Measurements from ENCODE around the gene C15orf40.

The C15orf40 gene

DNA sequence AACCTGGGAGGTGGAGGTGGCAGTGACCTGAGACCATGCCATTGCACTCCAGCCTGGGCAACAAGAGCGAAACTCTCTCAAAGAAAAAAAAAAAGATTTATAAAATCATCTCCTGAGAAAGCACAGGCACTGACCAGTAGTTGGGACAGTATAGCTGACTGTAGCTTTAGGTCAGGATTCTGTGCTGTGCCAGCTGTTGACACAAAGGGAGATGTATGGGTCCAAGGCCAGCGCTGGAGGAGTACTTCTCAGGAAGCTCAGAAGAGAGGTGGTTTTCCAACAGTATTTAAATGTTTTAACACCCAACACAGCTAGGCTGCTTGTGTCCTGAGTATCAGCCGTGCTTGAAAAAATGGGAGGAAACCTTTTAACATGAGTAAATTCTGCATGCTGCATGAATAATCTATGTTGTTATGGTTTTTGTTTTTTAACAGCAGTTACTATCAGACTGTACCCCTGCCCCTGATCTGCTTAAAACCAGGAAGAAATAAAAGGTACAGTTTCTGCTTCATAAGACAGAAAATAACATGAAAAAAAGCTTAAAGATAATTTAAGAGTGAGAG, 18.9 kb downstream of the C15orf40 start:
- DNase-seq, result no peak

DNA sequence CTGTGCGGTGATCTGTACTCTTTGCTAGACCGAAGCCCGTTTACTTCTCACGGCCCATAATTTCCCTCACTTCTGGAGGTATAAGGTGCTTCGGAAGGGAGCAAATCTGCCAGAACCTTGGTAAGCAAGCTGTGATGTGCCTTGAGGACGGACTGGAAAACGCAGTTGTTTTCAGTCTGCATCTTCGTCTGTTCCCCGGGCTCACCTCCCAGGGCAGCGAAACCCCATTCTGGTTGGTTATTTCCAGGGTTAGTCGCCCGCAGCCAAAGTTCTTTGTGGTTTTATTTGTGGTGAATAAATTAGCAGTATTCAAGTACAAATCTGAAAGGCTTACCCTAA, 25.0 kb downstream of the C15orf40 start:
- no peak for DNase-seq

DNA sequence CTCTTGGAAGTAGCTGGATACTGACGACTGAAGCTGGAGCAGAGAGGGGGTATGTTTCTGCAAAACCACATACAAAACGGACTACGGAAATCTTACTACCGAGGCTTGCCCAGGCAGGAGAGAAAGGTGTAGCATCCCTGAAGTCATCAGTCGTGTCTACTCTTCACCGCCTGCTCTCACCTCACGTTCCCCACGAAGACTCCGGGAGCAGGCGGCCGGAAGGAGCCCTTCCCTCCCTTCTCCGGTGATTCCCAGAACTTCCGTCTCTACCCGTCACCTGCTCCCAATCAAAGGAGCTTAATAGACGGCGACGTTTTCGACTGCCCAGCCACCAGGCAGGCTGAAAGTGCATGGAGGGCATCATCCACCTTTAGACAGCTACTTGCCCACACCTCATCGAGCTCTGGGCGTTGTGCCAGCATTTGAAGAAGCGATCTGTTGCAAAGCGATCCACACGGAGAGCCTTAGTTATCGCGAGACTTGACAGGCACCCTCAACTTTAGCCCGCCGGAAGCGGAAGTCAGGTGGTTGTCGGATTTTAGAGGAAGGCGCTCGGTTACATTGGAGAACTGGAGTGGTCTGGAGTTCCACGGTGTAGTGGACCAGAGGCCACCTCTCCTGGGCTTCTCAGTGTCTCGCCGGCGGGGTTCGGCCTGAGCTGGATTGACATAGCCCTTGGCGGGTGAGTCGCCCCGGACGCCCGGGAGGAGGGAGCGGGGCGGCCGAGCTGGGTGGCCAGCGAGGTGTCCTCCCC, 25.6 kb downstream of the C15orf40 start, which contains the start of gene RAMAC:
TSS of gene RAMAC (plus strand) at position 523 of the 754 bp plus-strand sequence. CDS start 2,809 bp downstream, outside the sequence.
- DNase-seq, result peak; percentile 91

DNA sequence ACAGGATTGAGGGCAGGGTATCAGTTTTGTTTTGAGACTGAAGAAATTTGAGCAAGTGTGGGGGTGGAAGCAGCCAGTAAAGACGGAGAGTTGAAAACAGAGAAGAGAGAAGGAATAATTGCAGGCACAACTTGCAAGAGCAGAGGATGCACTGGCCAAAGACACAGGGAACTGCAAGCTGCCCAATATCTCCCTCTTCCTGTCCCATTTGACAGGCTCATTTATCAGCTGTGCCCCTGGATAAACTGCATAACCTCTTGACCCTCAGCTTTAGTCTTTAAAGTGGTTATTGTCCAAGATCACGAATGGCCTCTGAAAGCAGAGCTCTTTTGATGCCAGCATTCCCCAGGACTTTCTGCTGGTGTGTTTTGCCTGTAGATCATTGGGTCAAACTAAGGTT, 30.5 kb downstream of the C15orf40 start:
- no peak for DNase-seq

DNA sequence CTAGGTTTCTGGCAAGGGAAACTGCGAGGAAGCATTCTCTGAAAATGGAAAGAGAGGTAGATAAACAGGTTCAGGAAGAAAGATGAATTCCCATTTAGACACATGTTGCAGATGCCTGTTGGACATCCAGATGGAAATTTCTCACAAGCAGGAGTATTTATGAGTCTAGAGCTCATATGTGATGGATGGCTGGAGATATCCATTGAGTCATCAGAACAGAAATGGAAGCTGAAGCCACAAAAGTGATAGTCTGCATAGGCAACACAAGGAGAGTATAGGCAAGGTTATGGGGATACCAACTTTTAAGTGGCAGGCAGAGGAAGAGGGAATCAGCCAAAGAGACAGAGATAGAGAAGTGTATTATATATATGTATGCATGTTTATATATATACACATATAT, 31.7 kb downstream of the C15orf40 start:
- no peak for DNase-seq

DNA sequence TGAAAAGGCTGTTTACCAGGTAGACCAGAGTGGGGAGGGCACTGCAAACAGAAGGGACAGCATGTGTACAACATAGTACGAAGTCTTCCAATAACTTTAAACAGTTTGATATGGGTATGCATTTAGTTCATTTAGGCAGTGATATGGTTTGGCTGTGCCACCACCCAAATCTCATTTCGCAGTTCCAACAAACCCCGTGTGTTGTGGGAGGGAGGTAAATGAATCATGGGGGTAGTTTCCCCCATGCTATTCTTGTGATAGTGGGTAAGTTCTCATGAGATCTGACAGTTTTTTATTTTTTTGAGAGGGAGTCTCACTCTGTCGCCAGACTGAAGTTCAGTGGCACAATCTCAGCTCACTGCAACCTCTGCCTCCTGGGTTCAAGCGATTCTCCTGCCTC, 33.0 kb downstream of the C15orf40 start:
- no peak for DNase-seq

DNA sequence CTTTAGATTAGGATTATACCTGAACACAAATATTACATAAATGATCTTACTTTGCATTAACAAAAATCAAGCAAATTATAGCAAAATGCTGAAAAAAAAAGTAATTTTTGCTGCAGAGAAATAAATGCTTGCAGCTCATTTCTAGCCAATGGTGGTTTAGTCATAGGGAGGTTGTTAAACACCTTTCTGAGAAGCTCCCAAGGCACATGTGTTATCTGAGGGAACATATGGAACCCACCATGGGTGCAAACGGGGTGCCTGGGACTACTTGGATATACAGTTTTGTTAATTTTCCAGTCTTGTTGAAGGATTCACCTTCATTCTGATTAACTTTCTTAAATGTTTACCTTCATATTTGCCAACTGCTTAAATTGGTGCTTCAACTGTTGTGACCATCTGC, 34.4 kb downstream of the C15orf40 start:
- no peak for DNase-seq

DNA sequence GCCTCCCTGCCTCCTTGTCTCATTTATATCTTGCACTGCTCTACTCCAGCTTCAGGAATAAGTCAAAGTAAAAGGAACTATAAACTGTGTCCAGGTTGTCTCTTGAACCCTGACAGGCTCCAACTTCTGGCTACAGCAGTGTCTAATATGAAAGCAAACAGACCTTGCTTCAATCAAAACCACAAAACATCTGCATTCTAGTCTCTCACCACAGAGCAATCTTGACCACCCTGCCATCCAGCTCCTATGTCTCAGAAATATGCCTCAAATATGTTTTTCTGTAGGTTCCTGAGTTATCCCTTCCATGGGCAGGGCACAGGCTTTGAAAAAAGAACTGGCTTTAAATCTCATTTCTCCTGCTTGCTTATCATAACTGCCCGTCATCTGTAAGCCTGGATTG, 38.4 kb downstream of the C15orf40 start:
- DNase-seq, result no peak

DNA sequence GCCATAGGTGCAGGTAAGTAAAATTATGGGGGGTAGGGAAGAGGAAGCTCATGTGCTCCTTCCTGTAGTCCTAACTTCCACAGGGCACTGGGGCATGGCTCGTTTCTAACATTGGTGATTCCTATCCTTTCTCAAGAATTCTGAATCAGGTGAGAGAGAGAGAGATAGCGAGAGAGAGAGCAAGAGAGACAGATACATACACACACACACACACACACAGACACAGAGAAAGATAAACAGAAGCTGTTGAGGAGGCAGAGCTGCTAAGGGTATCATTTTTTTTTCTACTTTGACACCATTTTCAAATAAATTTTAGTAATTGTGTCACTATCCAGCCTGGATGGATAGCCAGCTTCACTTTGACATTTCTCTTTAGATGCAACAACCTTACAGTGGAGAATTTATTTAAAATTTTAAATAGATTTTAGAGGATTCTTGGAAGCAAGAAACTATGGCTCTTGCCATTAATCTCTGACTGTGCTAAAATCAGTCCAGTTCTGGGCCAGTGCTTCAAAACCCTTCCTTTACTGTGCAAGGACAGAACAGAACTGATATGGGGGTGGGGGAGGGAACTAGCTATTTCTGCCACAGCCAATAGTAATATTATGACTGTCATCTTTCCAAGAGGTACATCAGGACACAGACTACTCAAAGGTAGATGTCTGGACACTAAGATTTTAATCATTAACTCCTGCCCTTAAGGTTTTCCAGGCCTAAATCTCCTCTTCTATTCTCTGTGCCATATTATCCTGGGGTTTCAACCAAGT, 40.0 kb downstream of the C15orf40 start:
- no peak for DNase-seq

DNA sequence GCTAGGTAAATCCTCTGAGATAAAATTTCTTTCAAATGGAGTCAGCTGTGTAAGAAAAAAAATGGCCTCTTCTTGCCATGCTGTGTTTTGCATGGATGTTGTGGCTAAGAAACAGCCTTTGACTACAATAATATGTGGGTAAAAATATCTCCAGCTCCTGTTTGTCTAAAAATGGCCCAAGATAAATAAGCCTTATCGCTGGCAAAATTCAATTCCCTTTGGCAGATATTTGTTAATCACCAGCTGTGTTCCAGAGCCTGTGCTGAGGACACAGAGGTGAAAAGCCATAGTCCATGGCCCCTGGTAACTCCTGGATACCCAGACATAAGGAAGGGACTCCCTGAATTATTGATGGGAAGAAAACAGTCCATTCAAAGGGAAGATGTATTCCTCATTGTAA, 40.7 kb downstream of the C15orf40 start:
- DNase-seq, result no peak

DNA sequence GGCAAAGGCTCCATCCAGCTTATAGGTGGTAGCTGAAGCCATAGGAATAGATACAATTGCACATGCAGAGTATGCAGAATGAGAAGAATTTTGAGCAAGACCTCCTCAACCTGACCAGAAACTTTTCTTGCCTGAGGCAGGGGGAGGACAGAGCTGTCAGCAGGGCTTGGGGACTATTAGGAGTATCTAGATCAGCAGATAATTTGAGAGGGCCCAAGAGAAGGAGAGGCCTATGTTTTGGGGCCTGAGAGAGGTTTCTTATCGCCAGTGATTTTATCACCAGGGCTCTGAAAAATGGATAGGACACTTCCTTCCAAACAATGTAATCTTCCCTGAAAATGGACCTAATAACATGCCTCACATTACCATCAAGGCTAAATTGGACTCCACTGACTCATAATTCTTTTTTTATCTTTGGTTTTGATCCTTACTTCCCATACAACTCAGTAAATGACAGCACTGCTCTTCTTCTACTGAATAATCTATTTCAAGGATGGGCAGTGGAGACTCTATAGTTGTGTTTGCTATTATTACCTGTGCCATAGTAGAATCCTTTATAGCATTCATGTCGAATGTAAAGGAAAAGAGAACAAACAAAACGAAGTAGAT, 41.3 kb downstream of the C15orf40 start:
- no peak for DNase-seq

DNA sequence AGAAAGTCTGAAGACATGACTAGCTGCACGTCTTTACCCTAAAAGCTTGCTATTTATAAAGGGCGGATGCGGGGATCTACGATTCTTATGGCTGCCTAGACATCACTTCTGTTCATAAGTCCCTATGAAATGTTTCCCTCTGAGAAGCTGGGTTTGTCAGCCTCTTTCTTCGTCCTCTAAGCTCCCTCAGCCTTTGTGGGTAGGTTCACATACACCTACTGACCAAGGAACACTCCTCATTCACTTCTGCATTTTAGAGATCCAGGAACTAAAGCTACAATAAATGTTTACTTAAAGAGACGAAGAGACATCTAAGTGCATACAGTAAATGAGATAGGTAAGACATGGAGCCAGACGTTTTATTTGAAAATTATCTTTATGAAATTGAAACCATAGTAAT, 42.1 kb downstream of the C15orf40 start:
- DNase-seq, result no peak

DNA sequence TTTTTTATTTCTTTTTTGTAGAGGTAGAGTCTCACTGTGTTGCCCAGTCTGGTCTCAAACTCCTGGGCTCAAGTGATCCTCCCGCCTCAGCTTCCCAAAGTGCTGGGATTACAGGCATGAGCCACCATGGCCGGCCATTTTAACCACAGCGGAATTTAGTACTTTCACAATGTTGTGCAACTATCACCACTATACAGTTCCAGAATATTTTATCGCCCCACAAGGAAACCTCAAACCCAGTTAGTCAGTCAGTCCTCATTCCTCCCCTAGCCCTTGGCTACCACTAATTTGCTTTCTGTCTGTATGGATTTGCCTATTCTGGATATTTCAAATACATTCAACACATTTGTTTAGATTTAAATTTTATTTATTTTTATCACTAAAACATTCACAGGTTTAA, 43.4 kb downstream of the C15orf40 start:
- DNase-seq, result no peak

DNA sequence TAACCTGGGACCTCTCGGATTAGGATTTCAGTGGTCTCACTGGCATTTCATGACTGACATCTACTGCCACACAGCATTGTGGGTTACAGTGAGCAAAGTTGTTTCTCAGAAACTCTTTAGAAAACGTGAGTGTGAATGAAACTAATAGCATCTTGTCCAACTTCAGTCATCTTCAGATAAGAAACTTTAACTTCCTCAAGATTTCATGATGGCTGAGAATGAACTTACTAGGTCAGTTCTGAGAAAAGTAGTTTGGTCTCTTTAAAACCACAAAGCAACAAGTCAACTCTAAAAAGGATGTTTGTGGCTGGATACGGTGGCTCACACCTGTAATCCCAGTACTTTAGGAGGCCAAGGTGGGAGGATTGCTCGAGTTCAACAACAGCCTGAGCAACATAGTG, 44.8 kb downstream of the C15orf40 start:
- peak in 1 of 2 experiments; percentile 39 for DNase-seq

DNA sequence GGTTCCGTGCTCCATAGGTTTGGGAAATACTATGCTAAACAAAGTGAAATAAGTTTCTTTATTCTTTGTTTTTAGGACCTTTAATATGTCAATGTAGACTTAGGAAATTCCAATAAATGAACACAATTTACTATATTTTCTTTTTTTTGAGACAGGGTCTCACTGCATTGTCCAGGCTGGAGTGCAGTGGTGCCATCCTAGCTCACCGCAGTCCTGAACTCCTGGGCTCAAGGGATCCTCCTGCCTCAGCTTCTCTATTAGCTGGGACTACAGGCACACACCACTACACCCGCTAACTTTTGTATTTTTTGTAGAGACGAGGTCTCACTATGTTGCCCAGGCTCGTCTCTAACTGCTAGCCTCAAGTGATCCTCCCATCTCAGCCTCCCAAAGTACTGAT, 46.5 kb downstream of the C15orf40 start:
- no peak for DNase-seq

DNA sequence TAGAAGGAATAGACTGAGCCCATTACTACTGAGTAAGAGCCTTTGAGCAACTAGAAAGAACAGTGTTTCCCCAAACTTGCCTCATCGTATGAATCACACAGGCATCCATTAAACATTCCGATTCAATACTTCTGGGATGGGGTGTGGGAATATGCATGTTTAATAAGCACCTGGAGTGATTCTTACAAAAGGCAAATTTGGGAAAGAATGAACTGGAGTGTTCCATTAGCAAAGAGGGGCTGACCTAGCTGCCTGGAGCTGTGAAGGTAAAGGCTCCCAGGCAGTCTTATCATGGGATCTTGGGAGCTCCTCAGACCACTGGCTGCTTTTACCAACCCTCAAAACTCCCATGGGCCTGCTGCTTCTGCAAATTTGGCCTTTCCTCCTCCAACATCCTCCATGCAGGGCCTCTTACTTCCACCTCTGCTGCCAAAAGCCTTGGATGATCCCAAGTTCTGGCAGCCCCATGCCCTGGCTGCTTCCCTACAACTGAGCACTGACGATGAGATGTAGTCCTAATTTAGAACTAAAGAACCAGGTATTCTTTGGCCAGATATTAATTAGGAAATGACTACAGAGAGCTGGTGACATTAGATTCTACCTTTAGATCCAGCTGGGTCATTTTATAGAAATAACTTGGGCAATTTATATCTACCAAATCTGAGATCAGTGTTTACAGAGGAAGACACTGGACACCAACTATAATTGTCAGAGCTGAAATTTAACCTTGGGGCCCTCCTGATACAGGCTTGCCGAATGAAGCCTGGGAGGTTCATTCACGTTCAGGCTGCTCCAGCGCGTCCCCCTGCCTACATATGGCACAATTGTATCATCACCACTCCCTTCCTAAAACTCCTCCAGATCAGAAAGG, 47.7 kb downstream of the C15orf40 start:
- DNase-seq, result no peak

DNA sequence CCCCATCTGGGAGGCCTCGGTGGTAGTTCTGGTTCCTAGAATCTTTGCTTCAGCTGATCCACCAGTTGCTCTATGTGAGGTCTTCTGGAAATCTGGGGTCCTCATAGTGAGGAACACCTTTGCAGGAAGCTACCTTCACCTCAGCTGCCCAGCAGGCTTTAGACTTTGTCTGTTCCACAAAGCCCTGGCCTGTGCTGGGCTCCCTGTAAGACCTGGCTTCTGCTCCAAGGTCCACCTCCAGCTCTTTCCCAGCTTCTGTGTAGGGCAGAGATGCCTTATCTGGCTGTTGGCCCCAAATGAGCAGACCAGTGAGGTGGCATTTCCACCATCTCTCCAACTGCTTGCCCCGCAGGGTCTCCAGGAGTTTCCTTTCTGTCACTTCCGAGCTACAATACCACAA, 50.7 kb downstream of the C15orf40 start:
- no peak for DNase-seq

DNA sequence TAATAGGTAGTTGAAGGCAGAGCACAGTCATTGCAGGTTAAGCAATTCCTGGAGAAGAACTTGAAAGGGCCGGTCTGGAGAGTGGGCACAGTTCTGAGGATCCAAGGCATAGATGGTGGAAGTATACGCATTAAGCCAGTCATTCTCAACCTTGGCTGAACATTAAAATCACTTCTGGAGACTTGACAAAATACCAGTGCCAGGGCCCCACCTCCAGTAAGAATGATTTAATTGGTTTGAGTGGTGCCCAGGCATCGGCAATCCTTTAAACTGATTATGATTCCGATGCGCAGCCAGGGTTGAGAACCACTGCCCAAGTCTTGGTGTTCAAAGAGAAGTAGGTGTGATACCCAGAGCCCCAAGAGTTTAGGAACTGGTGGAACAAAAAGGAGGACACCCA, 52.0 kb downstream of the C15orf40 start:
- DNase-seq, result no peak

DNA sequence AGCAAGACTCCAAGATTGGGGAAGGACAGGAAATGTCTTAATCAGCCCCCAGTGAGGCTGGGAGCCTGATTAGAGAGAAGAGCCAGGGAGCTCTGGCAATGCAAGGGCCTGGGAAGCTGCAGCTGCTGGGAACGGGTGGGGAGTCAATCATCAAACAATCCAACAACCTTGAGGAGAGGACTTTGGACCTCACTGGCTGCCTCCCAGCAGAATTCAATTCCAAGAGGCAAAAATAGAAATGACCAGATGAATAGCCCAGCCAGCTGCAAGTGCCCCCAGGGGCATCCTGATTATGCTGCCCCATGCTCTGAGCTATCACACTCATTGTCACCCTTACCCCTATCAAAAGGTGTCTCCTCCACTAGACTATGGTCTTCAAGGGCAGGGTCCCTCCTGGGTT, 52.8 kb downstream of the C15orf40 start:
- no peak for DNase-seq

DNA sequence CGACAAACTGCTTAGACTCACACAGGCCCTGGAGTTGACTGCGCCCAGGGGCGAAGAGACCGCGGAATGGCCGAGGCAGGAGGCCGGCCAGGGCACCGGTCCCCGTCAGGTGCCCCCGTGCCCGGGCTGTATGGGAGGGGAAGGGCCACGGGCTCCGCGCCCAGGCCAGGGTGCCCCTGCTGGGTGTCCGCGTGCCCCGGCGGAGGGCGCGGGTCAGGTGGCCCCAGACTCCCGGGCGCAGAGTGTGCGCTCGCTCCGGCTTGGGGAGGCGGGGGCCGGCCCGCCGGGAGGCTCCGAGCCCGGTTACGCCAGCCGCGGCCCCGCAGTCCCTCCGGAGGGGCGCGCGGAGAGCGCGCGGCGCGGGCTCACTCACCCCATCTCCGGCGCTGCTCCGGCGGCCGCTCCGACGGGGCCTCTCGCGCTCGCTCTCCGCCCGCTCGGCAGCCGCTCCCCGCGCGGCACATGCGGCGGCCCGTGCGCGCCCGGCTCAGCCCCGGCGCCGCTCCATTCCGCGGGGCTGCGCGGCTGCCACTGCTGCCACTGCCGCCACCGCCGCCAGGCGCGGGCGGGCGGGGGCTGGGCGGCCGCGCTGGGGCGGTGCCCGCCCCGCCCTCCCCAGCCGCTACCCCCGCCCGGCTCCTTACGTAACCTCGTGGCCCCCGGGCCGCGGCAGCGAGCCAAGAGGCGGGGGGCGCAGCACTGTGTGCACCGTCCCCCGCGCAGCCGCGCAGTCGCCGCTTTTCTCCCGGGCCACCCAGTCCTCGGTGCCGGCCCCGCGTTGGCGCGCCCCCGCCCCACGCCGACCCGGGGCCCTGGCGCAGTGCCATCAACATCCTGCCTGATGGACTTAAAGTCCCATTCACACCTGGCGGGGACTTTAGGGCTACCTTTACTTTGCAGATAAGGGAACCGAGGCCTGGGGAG, 59.0 kb downstream of the C15orf40 start, which contains the start of gene HOMER2:
TSS of gene HOMER2 (minus strand) at position 563 of the 924 bp plus-strand sequence. CDS start at position 378, 185 bp downstream.
- peak; percentile 27 to 38 for DNase-seq

DNA sequence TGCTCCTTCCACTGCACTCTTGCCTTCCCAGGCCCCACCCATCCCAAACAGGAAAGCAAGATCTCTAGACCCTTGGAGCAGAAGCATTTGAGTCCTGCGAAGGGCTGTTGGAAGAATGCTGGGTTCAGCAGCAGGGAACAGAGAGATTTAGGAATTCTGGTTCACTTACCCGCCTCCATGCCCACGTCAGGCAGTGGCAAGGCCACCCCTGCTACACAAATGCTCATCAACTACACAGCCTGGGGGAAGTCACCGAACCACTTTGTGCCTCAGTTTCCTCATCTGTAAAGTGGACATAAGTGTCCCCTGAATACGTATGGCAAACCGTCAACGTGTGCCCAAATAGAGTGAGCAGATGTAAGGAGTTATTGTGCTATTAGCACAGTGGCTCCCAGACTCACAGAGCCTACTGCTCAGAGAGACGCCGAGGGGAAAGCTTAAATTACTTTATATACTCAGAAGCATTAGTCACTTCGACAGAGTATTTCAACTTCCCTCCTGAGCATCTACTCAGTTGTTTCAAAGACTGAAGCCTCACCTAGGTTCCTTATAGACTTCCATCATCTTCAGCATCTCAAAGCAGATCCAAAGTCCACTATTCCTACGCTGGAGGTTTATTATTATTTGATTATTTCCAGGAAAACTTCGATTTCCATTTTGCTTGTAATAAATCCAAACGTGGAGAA, 59.8 kb downstream of the C15orf40 start:
- DNase-seq, result no peak
